Breast epithelium (tissue), 4 donors: ENCODE data around the gene TCN2. TPM values are rescaled to one million over a fixed set of nuclear protein-coding genes. Genes with fewer than 3 reads are reported as not detected.

Experiments used
- DNase-seq, 2 donors: peaks; one replicate each; pipeline ENCODE4 v3.0.0-alpha.2; 2019; ENCODE audit warnings: low spot score in 2 of 2
- H3K27ac ChIP-seq, 2 donors: fragments of 200-600 bp; sonication (generic) in 1 of 2; one replicate each; pipeline ENCODE4 v1.5.1; 2016 to 2019; ENCODE audit warnings: mild to moderate bottlenecking in 1 of 2
- H3K27me3 ChIP-seq, 2 donors: fragments of 200-600 bp; sonication (generic) in 1 of 2; one replicate each; pipeline versions ENCODE4 v1.5.1 to v1.6.0; 2017 to 2019; ENCODE audit warnings: control low read depth in 1 of 2, mild to moderate bottlenecking in 1 of 2
- H3K36me3 ChIP-seq: fragments of 200-600 bp; one replicate; pipeline ENCODE4 v1.5.1; 2019
- H3K4me1 ChIP-seq, 2 donors: fragments of 200-600 bp; sonication (generic); one replicate each; pipeline ENCODE4 v1.5.1; 2016 to 2019; ENCODE audit warnings: control low read depth in 1 of 2
- H3K4me3 ChIP-seq, 3 donors: fragments of 200-600 bp; sonication (generic); 1 replicate in 2 of 3; 2 replicates in 1 of 3; pipeline ENCODE4 v1.5.1; 2016 to 2019; ENCODE audit warnings: mild to moderate bottlenecking in 3 of 3, moderate library complexity in 2 of 3
- H3K9me3 ChIP-seq, 2 donors: fragments of 200-600 bp; sonication (generic) in 1 of 2; one replicate each; pipeline ENCODE4 v1.5.1; 2016 to 2019; ENCODE audit warnings: control low read depth in 1 of 2
- CTCF ChIP-seq, 3 donors: fragments of 450-650 bp; IDR thresholded peaks; one replicate each; pipeline ENCODE4 v1.5.1; 2016 to 2017; ENCODE audit warnings: antibody characterized with exemption in 3 of 3, mild to moderate bottlenecking in 3 of 3, moderate library complexity in 3 of 3
- POLR2A ChIP-seq: fragments of 450-650 bp; IDR thresholded peaks from one replicate; pipeline ENCODE4 v1.6.1; 2016; ENCODE audit warnings: antibody characterized with exemption, mild to moderate bottlenecking, moderate library complexity
- POLR2AphosphoS5 ChIP-seq, 3 donors: sonication (generic); formaldehyde crosslinking; IDR thresholded peaks; one replicate each; pipeline ENCODE4 v1.6.1; 2017; ENCODE audit warnings: antibody characterized with exemption in 3 of 3
- intact Hi-C: fragments of 100-400 bp; cut with DNase I; formaldehyde crosslinking; loops from one replicate; pipeline ENCODE4 v1.15.1; 2023; ENCODE audit warnings: low total_unique reads
- total RNA-seq, 3 donors: library from RNA; depleted of rRNA; stranded (reverse); fragments of >200 nt; gene quantifications; one replicate each; pipeline ENCODE4 v1.1.0, GENCODE V29; 2016

Gene TCN2
- total RNA-seq, 3 donors from 2014 or later = 32.4 to 69.8 (median 36.7) TPM

DNA sequence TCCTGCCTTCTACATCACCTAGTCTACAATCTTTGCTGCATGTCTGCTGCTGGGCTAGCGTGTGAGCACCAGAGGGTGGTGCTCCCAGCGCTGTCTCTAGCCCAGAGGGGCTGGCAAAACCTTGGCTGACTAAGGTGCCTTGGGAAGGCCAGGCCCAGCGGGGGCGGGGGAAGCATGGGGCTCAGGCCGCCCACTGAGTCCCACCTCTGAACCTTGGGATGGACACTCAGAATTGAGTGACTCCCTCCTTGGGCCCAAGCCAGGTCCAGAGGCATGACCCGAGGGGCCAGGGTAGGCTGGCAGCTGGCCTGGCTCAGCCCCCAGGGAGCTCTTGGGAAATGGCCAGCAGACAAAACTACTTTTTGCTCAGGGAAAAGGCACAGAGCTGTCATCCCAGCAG is 24.9 kb upstream of the TCN2 start:
- H3K36me3 ChIP-seq = peaks cover 43% of the 10 kb centered on the region
- no peaks in the 10 kb centered on the region for H3K27me3 ChIP-seq
- DNase-seq = no peak
- intact Hi-C loops = no loop called here
- H3K4me3 ChIP-seq = no peak overlapping the region
- H3K4me1 ChIP-seq = no peaks in the 10 kb centered on the region
- TF ChIP-seq CTCF (IDR thresholded peaks at IDR 0.05) (no peak), POLR2AphosphoS5 (IDR thresholded peaks at IDR 0.05) (no peak), POLR2A (no peak)
- no peaks in the 10 kb centered on the region for H3K9me3 ChIP-seq
- H3K27ac ChIP-seq = no peak overlapping the region

DNA sequence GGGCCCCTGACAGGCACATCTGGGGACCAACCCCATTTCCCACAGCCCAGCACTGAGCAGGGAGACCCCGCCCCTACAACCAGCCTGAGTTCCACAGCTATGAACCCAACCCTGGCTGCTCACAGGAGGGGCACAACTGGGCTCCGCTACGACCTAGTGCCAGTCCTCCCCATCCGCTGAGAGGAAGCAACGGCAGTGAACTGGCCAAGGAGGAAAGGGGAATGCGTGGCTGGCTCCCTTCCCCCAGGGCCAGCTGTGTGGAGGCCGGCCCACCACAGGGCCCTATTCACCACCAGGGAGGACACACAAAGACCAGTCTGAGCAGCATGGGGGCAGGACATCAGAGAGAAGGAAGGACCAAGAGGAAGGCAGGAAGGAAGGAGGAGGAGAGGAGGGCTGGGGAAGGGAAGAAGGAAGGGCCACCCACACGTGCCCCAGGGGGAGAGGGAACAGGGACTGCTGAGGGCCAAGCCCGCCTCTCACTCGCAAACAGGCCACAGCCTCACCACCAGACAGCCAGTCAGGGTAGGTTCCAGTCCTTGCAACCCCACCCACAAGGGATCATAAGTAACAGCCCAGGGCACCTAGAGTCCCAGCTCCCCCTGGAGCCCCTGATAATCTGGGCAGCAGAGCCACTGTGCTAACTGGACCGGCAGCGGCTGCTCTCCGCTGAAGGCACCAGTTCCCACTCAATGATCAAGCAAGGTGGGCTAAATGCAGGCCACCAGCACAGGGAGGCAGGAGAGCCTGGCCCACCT is 24.0 kb upstream of the TCN2 start:
- no peak for DNase-seq
- H3K4me3 ChIP-seq = no peak overlapping the region
- intact Hi-C loops = no loop called here
- no peaks in the 10 kb centered on the region for H3K27me3 ChIP-seq
- H3K4me1 ChIP-seq = no peaks in the 10 kb centered on the region
- peaks cover 48% of the 10 kb centered on the region for H3K36me3 ChIP-seq
- H3K9me3 ChIP-seq = no peaks in the 10 kb centered on the region
- H3K27ac ChIP-seq = no peak overlapping the region
- TF ChIP-seq POLR2AphosphoS5 (IDR thresholded peaks at IDR 0.05) (no peak), CTCF (IDR thresholded peaks at IDR 0.05) (no peak), POLR2A (no peak)

DNA sequence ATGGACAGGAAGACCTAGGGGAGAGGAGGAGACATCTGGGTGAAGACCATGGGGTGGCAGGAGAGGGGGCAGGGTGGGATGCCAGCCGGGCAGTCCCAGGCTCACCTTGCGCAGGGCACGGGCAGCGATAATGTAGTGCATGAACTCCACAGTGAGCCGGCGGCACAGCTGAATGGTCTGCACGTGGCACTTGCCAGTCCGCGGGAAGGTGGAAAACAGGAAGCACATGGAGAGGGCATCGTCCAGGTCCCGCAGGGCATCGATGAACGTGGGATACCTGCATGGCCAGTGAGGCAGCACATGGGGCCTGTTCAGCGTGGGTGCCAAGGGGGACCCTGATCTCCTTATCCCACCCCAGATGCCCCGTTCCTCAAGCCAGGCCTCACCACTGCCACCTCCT is 22.5 kb upstream of the TCN2 start:
- no peak for TF ChIP-seq POLR2AphosphoS5 (IDR thresholded peaks at IDR 0.05)
- TF ChIP-seq CTCF (IDR thresholded peaks at IDR 0.05) = no peak
- no peak for TF ChIP-seq POLR2A
- Histone ChIP-seq H3K27ac (no peak overlapping the region), H3K4me3 (no peak overlapping the region), H3K36me3 (peaks cover 35% of the 10 kb centered on the region), H3K9me3 (no peaks in the 10 kb centered on the region), H3K4me1 (no peaks in the 10 kb centered on the region), H3K27me3 (no peaks in the 10 kb centered on the region)
- no peak for DNase-seq
- intact Hi-C loops = no loop called here

DNA sequence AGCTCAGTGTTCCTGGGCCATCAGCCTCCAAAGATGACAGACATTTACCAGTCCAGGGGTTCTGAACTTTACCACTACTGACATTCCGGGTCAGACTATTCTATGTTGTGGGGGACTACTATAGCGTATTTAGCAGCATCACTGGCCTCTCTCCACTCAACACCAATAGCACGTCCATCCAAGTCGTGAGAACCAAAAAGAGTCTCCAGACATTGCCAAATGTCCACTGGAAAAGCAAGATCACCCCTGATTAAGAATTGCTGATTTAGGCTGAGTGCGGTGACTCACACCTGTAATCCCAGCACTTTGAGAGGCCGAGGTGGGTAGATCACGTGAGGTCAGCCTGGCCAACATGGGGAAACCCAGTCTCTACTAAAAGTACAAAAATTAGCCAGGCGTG is 20.6 kb upstream of the TCN2 start:
- H3K4me1 ChIP-seq = peaks cover 5 to 15% of the 10 kb centered on the region in 2 donors
- TF ChIP-seq POLR2A (no peak), CTCF (IDR thresholded peaks at IDR 0.05) (no peak), POLR2AphosphoS5 (IDR thresholded peaks at IDR 0.05) (no peak)
- H3K4me3 ChIP-seq = no peak overlapping the region
- DNase-seq = no peak
- no peak overlapping the region for H3K27ac ChIP-seq
- peaks cover 20% of the 10 kb centered on the region for H3K36me3 ChIP-seq
- H3K9me3 ChIP-seq = no peaks in the 10 kb centered on the region
- H3K27me3 ChIP-seq = no peaks in the 10 kb centered on the region
- intact Hi-C loops = no loop called here

DNA sequence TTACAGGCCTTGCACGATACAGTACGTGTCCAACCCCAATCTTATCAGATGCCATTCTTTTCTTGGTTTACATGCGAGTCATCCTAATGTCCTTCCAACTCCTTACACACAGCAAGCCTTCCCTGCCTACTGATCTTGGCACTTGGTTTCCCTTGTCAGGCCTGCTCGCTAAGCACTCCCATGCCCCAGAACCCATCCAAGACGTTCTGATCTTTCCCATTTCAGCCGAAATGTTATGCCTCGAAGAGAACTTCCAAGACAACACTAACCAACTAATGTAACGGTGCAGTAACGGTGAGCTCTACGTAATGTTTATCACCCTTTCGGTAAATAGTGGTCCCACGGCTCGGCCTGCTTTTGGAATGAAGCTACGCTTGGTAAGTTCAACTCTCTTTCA is 15.8 kb upstream of the TCN2 start:
- H3K4me3 ChIP-seq = peak overlapping the region; percentile 80 to 93 (median 89)
- no peaks in the 10 kb centered on the region for H3K9me3 ChIP-seq
- intact Hi-C loops = loop anchor here (10.0 kb wide), 1 partner anchor 1004 kb away; no protein-coding TSS in a partner anchor
- no peak for DNase-seq
- H3K36me3 ChIP-seq = peaks cover 12% of the 10 kb centered on the region
- peak overlapping the region; percentile 85 to 89 for H3K27ac ChIP-seq
- peaks cover 5 to 15% of the 10 kb centered on the region in 2 donors for H3K4me1 ChIP-seq
- no peaks in the 10 kb centered on the region for H3K27me3 ChIP-seq
- TF ChIP-seq POLR2AphosphoS5 (IDR thresholded peaks at IDR 0.05) (no peak), POLR2A (no peak), CTCF (IDR thresholded peaks at IDR 0.05) (no peak)
